Posterior cingulate gyrus (tissue), 11 donors: ENCODE results near the gene IGFL1.
A peak's percentile ranks its signal among the peaks of the same experiment; 100 is the strongest.
"Not testable (repeated sequence)": the region's sequence is repeated elsewhere in the genome, so short reads cannot be mapped to it uniquely, and the experiment has no call there.

Experiments
- DNase-seq, 10 donors: peaks; one replicate each; pipeline versions ENCODE4 v3.0.0 to v3.0.0-alpha.2; 2020 to 2021; ENCODE audit warnings: mixed read lengths in 3 of 10
- intact Hi-C: fragments of 100-400 bp; cut with DNase I; formaldehyde crosslinking; loops from one replicate; pipeline ENCODE4 v1.15.1; 2023

Gene IGFL1

GRCh38 chr19:46262684-46263296 is 33.2 kb downstream of the IGFL1 start:
- DNase-seq, intact Hi-C loops: not testable (repeated sequence)

DNA sequence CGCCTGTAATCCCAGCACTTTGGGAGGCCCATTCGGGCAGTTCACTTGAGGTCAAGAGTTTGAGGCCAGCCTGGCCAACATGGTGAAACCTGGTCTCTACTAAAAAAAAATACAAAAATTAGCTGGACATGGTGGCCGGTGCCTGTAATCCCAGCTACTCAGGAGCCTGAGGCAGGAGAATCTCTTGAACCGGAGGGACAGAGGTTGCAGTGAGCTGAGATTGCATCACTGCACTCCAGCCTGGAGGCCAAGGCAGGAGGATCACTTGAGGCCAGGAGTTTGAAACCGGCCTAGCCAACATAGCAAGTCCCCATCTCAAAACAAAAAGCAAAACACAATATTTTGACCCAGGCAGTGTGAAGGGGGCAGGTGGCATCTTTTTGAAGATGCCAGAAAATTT is 35.3 kb downstream of the IGFL1 start:
- intact Hi-C loops = loop anchor here (1.0 to 5.0 kb wide), 2 partner anchors 188 to 238 kb away; no protein-coding TSS in a partner anchor
- not testable (repeated sequence) for DNase-seq

DNA sequence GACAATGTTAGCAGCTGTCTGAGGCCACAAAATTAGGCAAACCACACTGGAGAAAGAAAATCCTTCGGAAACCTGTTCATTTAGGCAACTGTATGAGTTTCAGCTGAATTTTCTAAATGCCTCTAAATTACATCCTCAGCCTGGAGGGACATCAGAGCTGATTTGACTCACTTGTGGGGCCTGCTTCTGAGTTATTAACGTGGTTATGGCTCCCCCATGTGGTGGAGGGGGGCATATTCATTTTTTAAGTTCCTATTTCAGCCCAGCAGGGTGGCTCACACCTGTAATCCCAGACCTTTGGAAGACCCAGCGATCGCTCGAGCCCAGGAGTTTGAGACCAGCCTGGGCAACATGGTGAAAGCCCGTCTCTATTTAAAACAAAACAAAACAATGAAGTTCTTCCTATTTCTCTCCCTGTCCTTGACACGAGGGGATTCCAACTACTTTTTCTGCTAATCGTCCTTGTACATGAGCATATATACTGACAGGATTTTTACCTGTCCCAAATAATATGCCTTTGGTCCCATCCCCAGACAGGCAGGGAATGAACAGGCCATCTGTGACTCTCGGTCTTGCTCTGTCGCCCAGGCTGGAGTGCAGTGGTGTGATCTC is 35.8 kb downstream of the IGFL1 start:
- peak in 6 of 10 donors; percentile 31 to 89 (median 69) for DNase-seq
- intact Hi-C loops = loop anchor here (1.0 to 5.0 kb wide), 2 partner anchors 188 to 238 kb away; no protein-coding TSS in a partner anchor

DNA sequence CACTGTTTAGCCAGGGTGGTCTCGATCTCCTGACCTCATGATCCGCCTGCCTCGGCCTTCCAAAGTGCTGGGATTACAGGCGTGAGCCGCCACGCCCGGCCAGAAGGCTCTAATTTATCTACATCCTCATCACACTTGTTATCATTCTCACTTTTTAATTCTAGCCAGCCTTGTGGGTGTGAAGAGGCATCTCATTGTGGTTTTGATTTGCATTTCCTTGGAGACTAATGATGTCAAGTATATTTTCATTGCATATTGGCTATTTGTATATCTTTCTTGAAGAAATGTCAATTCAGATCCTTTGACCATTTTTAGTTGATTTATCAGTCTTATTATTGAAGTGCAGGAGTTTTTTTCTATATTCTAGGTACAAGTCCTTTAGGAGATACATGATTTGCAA is 39.6 kb downstream of the IGFL1 start:
- intact Hi-C loops = loop anchor here (5.0 kb wide), 1 partner anchor 242 kb away; no protein-coding TSS in a partner anchor
- DNase-seq = no peak

GRCh38 chr19:46270521-46271256 is 41.1 kb downstream of the IGFL1 start:
- intact Hi-C loops = no loop called here
- DNase-seq = no peak

- no peak for DNase-seq
- intact Hi-C loops = no loop called here
These were observed 42.1 kb downstream of the IGFL1 start for GRCh38 chr19:46271481-46272197.

GRCh38 chr19:46273931-46274330 is 44.4 kb downstream of the IGFL1 start:
- DNase-seq, intact Hi-C loops: not testable (repeated sequence)

DNA sequence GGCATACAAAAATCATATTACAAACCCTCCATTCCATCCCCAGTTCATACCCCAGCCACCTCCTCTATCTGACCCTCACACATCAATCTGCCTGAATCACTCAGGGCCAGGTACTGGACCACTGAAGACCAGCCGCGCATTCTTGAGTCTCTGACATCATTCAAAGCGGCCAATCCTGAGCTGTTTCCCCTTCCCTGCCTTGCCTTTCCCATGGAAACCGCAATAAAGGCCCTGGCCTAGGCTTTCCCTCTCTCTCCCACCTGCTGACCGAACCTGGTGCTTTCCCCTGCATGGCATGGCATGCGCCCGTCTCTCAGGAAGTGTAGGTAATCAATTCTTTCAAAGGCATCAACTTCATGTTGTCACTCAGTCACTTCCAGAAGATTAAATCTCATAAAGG is 49.6 kb downstream of the IGFL1 start:
- intact Hi-C loops = no loop called here

More for the DNA sequence above, 49.6 kb downstream of the IGFL1 start:
- DNase-seq = peak in 1 of 10 donors; percentile 46
